GM12878 (cell line): ENCODE results near the gene CEP135. TPM values are rescaled to one million over a fixed set of nuclear protein-coding genes. Genes with fewer than 3 reads are reported as not detected.
"Not testable (repeated sequence)": the region's sequence is repeated elsewhere in the genome, so short reads cannot be mapped to it uniquely, and the experiment has no call there.

Experiments
- ATAC-seq: fragments of 200-7000 bp; cut with Tn5 transposase; 3 replicates; pipeline ENCODE4 v1.9.1; 2020; ENCODE audit warnings: mild to moderate bottlenecking, moderate library complexity
- BruUV-seq: library from RNA; stranded (reverse); fragments of 400-500 nt; replicated peaks from 2 replicates; lab custom pipeline; 2021; lab: Mats Ljungman, UMichigan
- CTCF ChIA-PET: fragments of 300-600 bp; sonication (Branson Sonifier 250); formaldehyde crosslinking; extraction: SDS; loops from one replicate; lab custom pipeline; 2021; ENCODE audit warnings: inconsistent platforms; lab: Yijun Ruan, JAX
- POLR2A ChIA-PET: fragments of 350-600 bp; formaldehyde crosslinking; extraction: SDS; loops from one replicate; lab custom pipeline; 2021; ENCODE audit warnings: inconsistent platforms; lab: Charles Lee
- RAD21 ChIA-PET: fragments of 300-600 bp; sonication (Branson Sonifier 250); formaldehyde crosslinking; loops from one replicate; lab custom pipeline; 2023; ENCODE audit warnings: antibody characterized with exemption; ENCODE audit not compliant: unreplicated experiment; lab: Charles Lee
- SMC1A ChIA-PET: fragments of 300-600 bp; sonication (Branson Sonifier 250); formaldehyde crosslinking; loops from one replicate; lab custom pipeline; 2023; ENCODE audit not compliant: unreplicated experiment, uncharacterized antibody; lab: Charles Lee
- DNase-seq: peaks from one replicate; pipeline ENCODE4 v3.0.0-alpha.2; 2011; ENCODE audit warnings: low read depth, low spot score
- FAIRE-seq: peaks from 3 replicates; lab custom pipeline; 2011; peaks lifted over from hg19 to GRCh38; lab: Jason Lieb, UNC
- H2AFZ ChIP-seq: 2 replicates; pipeline ENCODE4 v1.6.0; 2011; ENCODE audit warnings: low read depth, low read length, control low read depth; ENCODE audit not compliant: control insufficient read depth
- H3K27ac ChIP-seq: 2 replicates; pipeline ENCODE4 v1.5.1; 2011; ENCODE audit warnings: control low read depth; ENCODE audit not compliant: control insufficient read depth, insufficient read depth
- H3K27me3 ChIP-seq, 2 experiments: replicated peaks in 1 of 2; 2 replicates each; pipeline versions ENCODE4 v1.6.0 to v1.6.1; 2011; ENCODE audit warnings: low read length in 1 of 2; ENCODE audit not compliant: control insufficient read depth in 2 of 2, insufficient read depth in 2 of 2
- H3K36me3 ChIP-seq, 2 experiments: 2 replicates each; pipeline ENCODE4 v1.5.1; 2011; ENCODE audit warnings: low read length in 1 of 2; ENCODE audit not compliant: control insufficient read depth in 2 of 2, insufficient read depth in 2 of 2
- H3K4me1 ChIP-seq: 2 replicates; pipeline ENCODE4 v1.6.1; 2011; ENCODE audit warnings: mild to moderate bottlenecking, low read length, moderate library complexity, mixed read lengths; ENCODE audit not compliant: control insufficient read depth, insufficient read depth
- H3K4me2 ChIP-seq: 2 replicates; pipeline ENCODE4 v1.6.0; 2011; ENCODE audit warnings: control low read depth; ENCODE audit not compliant: control insufficient read depth, insufficient read depth
- H3K4me3 ChIP-seq: fragments of 200-600 bp; sonication (generic); 2 replicates; pipeline ENCODE4 v1.5.1; 2016
- H3K79me2 ChIP-seq: 2 replicates; pipeline ENCODE4 v1.6.0; 2011; ENCODE audit warnings: low read length; ENCODE audit not compliant: control insufficient read depth, insufficient read depth
- H3K9ac ChIP-seq: 2 replicates; pipeline ENCODE4 v1.8.0; 2011; ENCODE audit warnings: low read length, control low read depth, mixed read lengths; ENCODE audit not compliant: control insufficient read depth, insufficient read depth
- H3K9me3 ChIP-seq: replicated peaks from 3 replicates; pipeline ENCODE4 v1.5.1; 2011; ENCODE audit warnings: mild to moderate bottlenecking, low read length; ENCODE audit not compliant: control insufficient read depth, insufficient read depth
- H4K20me1 ChIP-seq: 2 replicates; pipeline ENCODE4 v1.6.0; 2011; ENCODE audit not compliant: control insufficient read depth, insufficient read depth
- CBFB ChIP-seq: IDR thresholded peaks from 2 replicates; pipeline ENCODE4 v1.6.1; 2016; ENCODE audit warnings: antibody characterized with exemption, low read depth
- ZBED1 ChIP-seq: IDR thresholded peaks from 2 replicates; pipeline ENCODE4 v1.6.1; 2016; ENCODE audit warnings: borderline replicate concordance
- WGBS: methylation state at CpG from one replicate; pipeline ENCODE4 v1.1.6; 2016; ENCODE audit warnings: low lambda C conversion rate; ENCODE audit not compliant: insufficient replicate concordance, insufficient coverage; ENCODE audit errors: missing lambda C conversion rate; 5-methylcytosine and 5-hydroxymethylcytosine counted together
- in situ Hi-C: fragments of 300-500 bp; cut with MboI; formaldehyde crosslinking; loops from 9 replicates; pipeline ENCODE4 v1.14.3; 2018; ENCODE audit warnings: mixed read lengths
- intact Hi-C: fragments of 100-400 bp; cut with micrococcal nuclease; formaldehyde crosslinking; loops from one replicate; pipeline ENCODE4 v1.14.2; 2022; ENCODE audit not compliant: unreplicated experiment
- polyA plus RNA-seq, 11 experiments: library from polyadenylated mRNA; depleted of rRNA in 4 of 11; unstranded in 6 of 11; stranded (reverse) in 5 of 11; fragments of >200 nt; fragmentation: Nextera tagmentation in 4 of 11; fragmentation: Illumina TruSeq in 1 of 11; extraction: Ambion mirVana in 4 of 11; extraction: Trizol in 1 of 11; gene quantifications; 1 replicate in 1 of 11; 2 replicates in 10 of 11; pipeline versions ENCODE4 v1.2.1 to v1.2.3, GENCODE V29; 2011 to 2016; ENCODE audit warnings: inconsistent platforms in 2 of 11, missing spikeins in 2 of 11, low read depth in 1 of 11
- total RNA-seq, 4 experiments: library from RNA; depleted of rRNA in 3 of 4; stranded (reverse); fragments of >200 nt in 3 of 4; fragmentation: Illumina TruSeq in 1 of 4; extraction: Trizol in 1 of 4; gene quantifications; 2 replicates each; pipeline versions ENCODE4 v1.2.1 to v1.2.3, GENCODE V29; 2013 to 2021

Gene CEP135
- total and polyA plus RNA-seq, 10 of the 15 experiments (the other 5 are each of a cell fraction or from before 2014, with no cell fraction given): 2.9 to 13.6 (median 10.1) TPM

GRCh38 chr4:56067826-56068225 lies 119.1 kb downstream of the CEP135 start:
- Histone ChIP-seq H3K27ac (no peak overlapping the region), H3K9me3 (no peaks in the 10 kb centered on the region), H4K20me1 (no peaks in the 10 kb centered on the region), H3K36me3 (no peaks in the 10 kb centered on the region), H3K4me2 (no peak overlapping the region), H3K27me3 (no peaks in the 10 kb centered on the region), H2AFZ (no peak overlapping the region), H3K79me2 (no peaks in the 10 kb centered on the region), H3K9ac (no peak overlapping the region), H3K4me3 (no peak overlapping the region), H3K4me1 (no peaks in the 10 kb centered on the region)
- CTCF ChIA-PET: no interaction called here
- DNase-seq: no peak
- POLR2A ChIA-PET: no interaction called here
- FAIRE-seq: no peak
- in situ Hi-C loops (no loop called here), intact Hi-C loops (no loop called here)
- WGBS: 44% methylated on average over 6 of the region's 6 CpGs
- TF ChIP-seq ZBED1: no peak
- no peak for TF ChIP-seq CBFB
- SMC1A ChIA-PET: no interaction called here
- ATAC-seq: no peak
- no TSS peak for BruUV-seq
- RAD21 ChIA-PET: no interaction called here

DNA sequence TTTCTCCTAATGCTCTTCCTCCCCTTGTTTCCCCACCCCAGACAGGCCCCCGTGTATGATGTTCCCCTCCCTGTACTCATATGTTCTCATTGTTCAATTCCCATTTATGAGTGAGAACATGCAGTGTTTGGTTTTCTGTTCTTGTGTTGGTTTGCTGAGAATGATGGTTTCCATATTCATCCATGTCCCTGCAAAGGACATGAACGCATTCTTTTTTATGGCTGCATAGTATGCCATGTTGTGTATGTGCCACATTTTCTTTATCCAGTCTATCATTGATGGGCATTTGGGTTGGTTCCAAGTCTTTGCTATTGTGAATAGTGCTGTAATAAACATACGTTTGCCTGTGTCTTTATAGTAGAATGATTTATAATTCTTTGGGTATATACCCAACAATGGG lies 124.0 kb downstream of the CEP135 start:
- ATAC-seq, POLR2A ChIA-PET, CTCF ChIA-PET, BruUV-seq, H3K27ac ChIP-seq, FAIRE-seq, H4K20me1 ChIP-seq, H3K4me2 ChIP-seq, H3K27me3 ChIP-seq, in situ Hi-C loops, intact Hi-C loops, RAD21 ChIA-PET, H3K9me3 ChIP-seq, H3K9ac ChIP-seq, H3K4me1 ChIP-seq, H2AFZ ChIP-seq, SMC1A ChIA-PET, H3K79me2 ChIP-seq, H3K4me3 ChIP-seq, DNase-seq, H3K36me3 ChIP-seq: not testable (repeated sequence)
- WGBS: 57% methylated on average over 3 of the region's 3 CpGs
